Common myeloid progenitor, CD34-positive (primary cell): ENCODE data around the gene PDE7B.

ENCODE experiments used
- CTCF ChIA-PET: fragments of 350-600 bp; sonication (Branson Sonifier 250); formaldehyde crosslinking; loops from one replicate; lab custom pipeline; 2021; ENCODE audit warnings: antibody characterized with exemption; lab: Charles Lee
- POLR2A ChIA-PET: fragments of 350-600 bp; sonication (Branson Sonifier 250); formaldehyde crosslinking; loops from one replicate; lab custom pipeline; 2021; ENCODE audit warnings: antibody characterized with exemption; lab: Charles Lee
- DNase-seq, 3 donors: peaks; one replicate each; pipeline versions ENCODE4 v3.0.0 to v3.0.0-alpha.2; 2013
- H3K27ac ChIP-seq, 2 experiments: 1 replicate in 1 of 2; 2 replicates in 1 of 2; pipeline ENCODE4 v1.7.0; 2013; ENCODE audit warnings: inconsistent platforms in 2 of 2, low read length in 2 of 2, mild to moderate bottlenecking in 2 of 2, low read depth in 1 of 2, moderate library complexity in 1 of 2; ENCODE audit not compliant: severe bottlenecking in 2 of 2, insufficient read depth in 1 of 2, poor library complexity in 1 of 2
- H3K27me3 ChIP-seq, 5 experiments: replicated peaks in 2 of 5; 1 replicate in 3 of 5; 2 replicates in 2 of 5; pipeline versions ENCODE4 v1.6.1 to v1.7.0; 2013; ENCODE audit warnings: low read length in 4 of 5, mild to moderate bottlenecking in 2 of 5, moderate library complexity in 2 of 5, inconsistent platforms in 1 of 5; ENCODE audit not compliant: insufficient read depth in 5 of 5, control insufficient read depth in 4 of 5
- H3K36me3 ChIP-seq, 4 experiments: 1 replicate in 2 of 4; 2 replicates in 2 of 4; pipeline versions ENCODE4 v1.6.1 to v1.7.0; 2013; ENCODE audit warnings: low read length in 3 of 4, control low read depth in 1 of 4, mild to moderate bottlenecking in 1 of 4; ENCODE audit not compliant: control insufficient read depth in 4 of 4, insufficient read depth in 4 of 4
- H3K4me1 ChIP-seq, 4 experiments: 1 replicate in 3 of 4; 2 replicates in 1 of 4; pipeline versions ENCODE4 v1.6.1 to v1.7.1; 2013; ENCODE audit warnings: low read length in 3 of 4, mild to moderate bottlenecking in 3 of 4, control low read depth in 1 of 4, inconsistent platforms in 1 of 4, moderate library complexity in 1 of 4; ENCODE audit not compliant: control insufficient read depth in 4 of 4, insufficient read depth in 4 of 4; ENCODE audit errors: control extremely low read depth in 1 of 4
- H3K4me3 ChIP-seq, 7 experiments: 1 replicate in 4 of 7; 2 replicates in 3 of 7; pipeline versions ENCODE4 v1.5.1 to v1.7.0; 2013; ENCODE audit warnings: mild to moderate bottlenecking in 7 of 7, low read length in 6 of 7, moderate library complexity in 6 of 7, inconsistent platforms in 2 of 7, low read depth in 2 of 7, control low read depth in 1 of 7; ENCODE audit not compliant: insufficient read depth in 4 of 7, control insufficient read depth in 1 of 7; ENCODE audit errors: extremely low read depth in 1 of 7
- H3K9me3 ChIP-seq, 5 experiments: 1 replicate in 4 of 5; 2 replicates in 1 of 5; pipeline versions ENCODE4 v1.6.1 to v1.7.1; 2013; ENCODE audit warnings: low read length in 4 of 5, mild to moderate bottlenecking in 2 of 5, inconsistent platforms in 1 of 5, low read depth in 1 of 5, moderate library complexity in 1 of 5; ENCODE audit not compliant: control insufficient read depth in 4 of 5, insufficient read depth in 2 of 5; ENCODE audit errors: control extremely low read depth in 1 of 5
- WGBS: methylation state at CpG from one replicate; pipeline ENCODE4 v1.1.5; 2013; ENCODE audit not compliant: insufficient coverage; 5-methylcytosine and 5-hydroxymethylcytosine counted together

Gene PDE7B

DNA sequence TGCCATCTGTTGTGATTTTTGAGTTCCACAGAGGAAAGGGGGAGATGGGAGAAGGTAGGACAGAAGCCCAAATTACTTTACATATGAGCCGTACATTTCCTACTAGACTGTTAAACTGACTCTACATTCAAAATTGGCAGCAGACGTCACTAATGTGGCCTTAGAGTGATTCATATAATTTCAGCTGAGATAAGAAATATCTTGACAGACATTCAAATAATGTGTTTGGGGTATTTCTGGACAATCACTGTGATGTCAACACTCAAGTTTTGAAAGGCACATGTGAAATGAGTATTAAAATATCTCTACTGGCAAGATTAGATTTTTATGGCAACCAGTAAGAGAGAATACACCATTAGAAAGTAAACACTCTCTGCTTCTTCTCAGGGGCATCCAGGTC is 294.6 kb downstream of the PDE7B start:
- Histone ChIP-seq H3K27ac (no peak overlapping the region), H3K36me3 (no peaks in the 10 kb centered on the region), H3K27me3 (no peaks in the 10 kb centered on the region), H3K4me1 (no peaks in the 10 kb centered on the region), H3K4me3 (no peak overlapping the region), H3K9me3 (no peaks in the 10 kb centered on the region)
- whole genome bisulfite sequencing: 100% methylated on average over 1 of the region's 2 CpGs
- CTCF ChIA-PET: no interaction called here
- POLR2A ChIA-PET: no interaction called here
- no peak for DNase-seq

- ChIA-PET CTCF (no interaction called here), POLR2A (no interaction called here)
- Histone ChIP-seq H3K4me3 (no peak overlapping the region), H3K9me3 (no peaks in the 10 kb centered on the region), H3K27ac (no peak overlapping the region), H3K36me3 (no peaks in the 10 kb centered on the region), H3K27me3 (no peaks in the 10 kb centered on the region), H3K4me1 (no peaks in the 10 kb centered on the region)
- 100% methylated on average over 1 of the region's 2 CpGs for WGBS
- DNase-seq: no peak
Observed at GRCh38 chr6:136147342-136147741, 295.8 kb downstream of the PDE7B start.

- WGBS: no CpG with 5 or more reads among the region's 1 CpG
Observed at GRCh38 chr6:136148051-136148450, 296.6 kb downstream of the PDE7B start.

DNA sequence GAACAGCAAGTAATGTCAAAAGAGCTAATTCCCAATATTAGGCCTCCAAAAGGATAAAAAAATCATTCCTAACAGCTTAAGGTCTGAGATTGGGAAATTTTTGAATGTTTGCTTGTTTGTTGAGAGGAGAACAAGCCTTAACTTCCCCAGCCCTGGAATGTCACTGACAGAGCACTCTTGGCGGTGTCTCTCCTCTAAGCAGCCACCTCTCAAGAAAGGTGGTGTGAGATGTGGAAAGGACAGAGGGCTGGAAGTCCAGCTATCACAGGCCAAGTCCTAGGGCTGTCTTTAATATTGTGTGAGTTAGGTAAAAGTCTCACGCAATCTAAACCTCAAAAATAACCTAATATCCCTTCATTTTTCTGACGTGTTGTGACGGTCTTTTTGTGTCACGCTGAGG is 297.0 kb downstream of the PDE7B start:
- ChIA-PET CTCF (interaction anchor here (1.1 kb wide), 1 partner anchor 11 kb away, joined by 3 read pairs; no protein-coding TSS in a partner anchor), POLR2A (no interaction called here)
- WGBS: no CpG with 5 or more reads among the region's 5 CpGs
- Histone ChIP-seq H3K27me3 (no peaks in the 10 kb centered on the region), H3K4me1 (no peaks in the 10 kb centered on the region), H3K27ac (no peak overlapping the region), H3K36me3 (no peaks in the 10 kb centered on the region), H3K9me3 (no peaks in the 10 kb centered on the region), H3K4me3 (no peak overlapping the region)
- DNase-seq: no peak

More at GRCh38 chr6:136148051-136148450, 296.6 kb downstream of the PDE7B start:
- Histone ChIP-seq H3K36me3 (no peaks in the 10 kb centered on the region), H3K4me3 (no peak overlapping the region), H3K9me3 (no peaks in the 10 kb centered on the region), H3K4me1 (no peaks in the 10 kb centered on the region), H3K27me3 (no peaks in the 10 kb centered on the region), H3K27ac (no peak overlapping the region)
- CTCF ChIA-PET: interaction anchor here (1.1 kb wide), 1 partner anchor 10 kb away, joined by 3 read pairs; no protein-coding TSS in a partner anchor
- POLR2A ChIA-PET: no interaction called here
- DNase-seq: no peak

GRCh38 chr6:136149311-136149710 is 297.8 kb downstream of the PDE7B start:
- Histone ChIP-seq H3K27ac (no peak overlapping the region), H3K4me3 (no peak overlapping the region), H3K36me3 (no peaks in the 10 kb centered on the region), H3K4me1 (no peaks in the 10 kb centered on the region), H3K27me3 (no peaks in the 10 kb centered on the region), H3K9me3 (no peaks in the 10 kb centered on the region)
- POLR2A ChIA-PET: no interaction called here
- 100% methylated on average over 2 of the region's 2 CpGs for WGBS
- CTCF ChIA-PET: no interaction called here
- no peak for DNase-seq

GRCh38 chr6:136150961-136151360 is 299.5 kb downstream of the PDE7B start:
- WGBS: no CpG with 5 or more reads among the region's 1 CpG
- no peak overlapping the region for H3K27ac ChIP-seq
- no peak overlapping the region for H3K4me3 ChIP-seq
- H3K27me3 ChIP-seq: no peaks in the 10 kb centered on the region
- no peaks in the 10 kb centered on the region for H3K36me3 ChIP-seq
- POLR2A ChIA-PET: no interaction called here
- no peaks in the 10 kb centered on the region for H3K4me1 ChIP-seq
- H3K9me3 ChIP-seq: no peaks in the 10 kb centered on the region
- peak in 1 of 3 donors; percentile 3 for DNase-seq
- CTCF ChIA-PET: no interaction called here

DNA sequence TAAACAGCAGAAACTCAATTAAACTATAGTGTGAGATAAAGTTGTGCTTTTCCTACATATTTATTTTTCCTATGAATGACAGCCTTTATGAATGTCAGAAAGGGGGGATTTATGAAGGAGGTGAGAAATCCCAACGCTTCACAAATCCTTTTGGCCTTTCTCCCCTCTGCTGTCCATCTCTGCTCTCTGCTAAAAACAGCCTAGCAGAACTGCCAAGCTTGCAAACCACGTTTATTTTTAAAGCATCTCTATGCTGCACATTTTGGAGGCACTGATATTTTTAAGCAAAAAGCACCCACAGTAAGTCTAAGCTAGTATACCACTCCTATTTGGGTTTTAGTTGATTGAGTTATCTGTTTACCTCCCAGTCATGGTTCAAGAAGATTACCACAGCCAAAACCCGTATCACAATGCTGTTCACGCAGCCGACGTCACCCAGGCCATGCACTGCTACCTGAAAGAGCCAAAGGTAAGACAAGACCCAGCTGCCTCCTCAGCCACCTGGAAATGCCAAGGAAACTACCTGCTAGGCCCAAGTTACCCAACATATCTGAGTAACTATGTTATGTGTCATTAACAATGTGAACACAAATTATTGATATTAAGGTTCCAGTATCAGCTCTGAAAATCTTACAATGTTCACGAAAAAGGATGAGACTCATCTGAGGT is 302.3 kb downstream of the PDE7B start:
- no peak for DNase-seq
- H3K4me1 ChIP-seq: no peaks in the 10 kb centered on the region
- WGBS: 92% methylated on average over 5 of the region's 7 CpGs
- CTCF ChIA-PET: no interaction called here
- no peak overlapping the region for H3K27ac ChIP-seq
- H3K4me3 ChIP-seq: no peak overlapping the region
- peaks cover 0 to 2% (median 0%) of the 10 kb centered on the region in 4 experiments for H3K36me3 ChIP-seq
- POLR2A ChIA-PET: no interaction called here
- no peaks in the 10 kb centered on the region for H3K27me3 ChIP-seq
- no peaks in the 10 kb centered on the region for H3K9me3 ChIP-seq
